GM23338 (cell line): Measurements from ENCODE around the gene MLLT10. TPM values are rescaled to one million over a fixed set of nuclear protein-coding genes. Genes with fewer than 3 reads are reported as not detected.

Source experiments
- CREB1 ChIP-seq: fragments of 250-450 bp; sonication (Bioruptor Pico); IDR thresholded peaks from 2 replicates; pipeline ENCODE4 v1.5.0; 2020; ENCODE audit warnings: low read depth, mild to moderate bottlenecking, moderate library complexity
- EZH2phosphoT487 ChIP-seq: fragments of 200-600 bp; sonication (generic); IDR thresholded peaks from one replicate; pipeline ENCODE4 v1.8.1; 2018; ENCODE audit warnings: antibody characterized with exemption; ENCODE audit not compliant: unreplicated experiment
- JUNB ChIP-seq: IDR thresholded peaks from one replicate; pipeline ENCODE4 v1.6.1; 2016; ENCODE audit warnings: antibody characterized with exemption; ENCODE audit not compliant: unreplicated experiment
- STAT1 ChIP-seq: IDR thresholded peaks from one replicate; pipeline ENCODE4 v1.6.1; 2016; ENCODE audit warnings: antibody characterized with exemption; ENCODE audit not compliant: unreplicated experiment
- ZNF114 ChIP-seq: fragments of 250-450 bp; sonication (Bioruptor Pico); IDR thresholded peaks from 2 replicates; pipeline ENCODE4 v1.5.0; 2020; ENCODE audit warnings: mild to moderate bottlenecking, moderate library complexity
- polyA plus RNA-seq: library from polyadenylated mRNA; unstranded; fragments of >200 nt; fragmentation: Nextera tagmentation; extraction: Ambion mirVana; gene quantifications from 2 replicates; pipeline ENCODE4 v1.2.1, GENCODE V29; 2016
- total RNA-seq: library from RNA; depleted of rRNA; stranded (reverse); fragments of >200 nt; shearing (Covaris generic); gene quantifications from 2 replicates; pipeline ENCODE4 v1.2.3, GENCODE V29; 2014
- TF ChIP-seq, protein P1 (sequence below): IDR thresholded peaks from 2 replicates; pipeline ENCODE4 v1.6.1; 2016; ENCODE audit warnings: antibody characterized with exemption
- TF ChIP-seq, protein P2 (sequence below): fragments of 250-450 bp; sonication (Bioruptor Pico); IDR thresholded peaks from 2 replicates; pipeline ENCODE4 v1.5.0; 2020; ENCODE audit warnings: mild to moderate bottlenecking, moderate library complexity

The MLLT10 gene
- total and polyA plus RNA-seq, 2 experiments from 2014 or later: 28.8 to 55.4 TPM

- TF ChIP-seq, protein P1, sequence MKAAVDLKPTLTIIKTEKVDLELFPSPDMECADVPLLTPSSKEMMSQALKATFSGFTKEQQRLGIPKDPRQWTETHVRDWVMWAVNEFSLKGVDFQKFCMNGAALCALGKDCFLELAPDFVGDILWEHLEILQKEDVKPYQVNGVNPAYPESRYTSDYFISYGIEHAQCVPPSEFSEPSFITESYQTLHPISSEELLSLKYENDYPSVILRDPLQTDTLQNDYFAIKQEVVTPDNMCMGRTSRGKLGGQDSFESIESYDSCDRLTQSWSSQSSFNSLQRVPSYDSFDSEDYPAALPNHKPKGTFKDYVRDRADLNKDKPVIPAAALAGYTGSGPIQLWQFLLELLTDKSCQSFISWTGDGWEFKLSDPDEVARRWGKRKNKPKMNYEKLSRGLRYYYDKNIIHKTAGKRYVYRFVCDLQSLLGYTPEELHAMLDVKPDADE: no peak
- no peak for TF ChIP-seq EZH2phosphoT487
- no peak for TF ChIP-seq CREB1 (CRISPR knock-in tag)
- no peak for TF ChIP-seq JUNB
- TF ChIP-seq ZNF114: no peak
- TF ChIP-seq STAT1: no peak
- TF ChIP-seq, protein P2, sequence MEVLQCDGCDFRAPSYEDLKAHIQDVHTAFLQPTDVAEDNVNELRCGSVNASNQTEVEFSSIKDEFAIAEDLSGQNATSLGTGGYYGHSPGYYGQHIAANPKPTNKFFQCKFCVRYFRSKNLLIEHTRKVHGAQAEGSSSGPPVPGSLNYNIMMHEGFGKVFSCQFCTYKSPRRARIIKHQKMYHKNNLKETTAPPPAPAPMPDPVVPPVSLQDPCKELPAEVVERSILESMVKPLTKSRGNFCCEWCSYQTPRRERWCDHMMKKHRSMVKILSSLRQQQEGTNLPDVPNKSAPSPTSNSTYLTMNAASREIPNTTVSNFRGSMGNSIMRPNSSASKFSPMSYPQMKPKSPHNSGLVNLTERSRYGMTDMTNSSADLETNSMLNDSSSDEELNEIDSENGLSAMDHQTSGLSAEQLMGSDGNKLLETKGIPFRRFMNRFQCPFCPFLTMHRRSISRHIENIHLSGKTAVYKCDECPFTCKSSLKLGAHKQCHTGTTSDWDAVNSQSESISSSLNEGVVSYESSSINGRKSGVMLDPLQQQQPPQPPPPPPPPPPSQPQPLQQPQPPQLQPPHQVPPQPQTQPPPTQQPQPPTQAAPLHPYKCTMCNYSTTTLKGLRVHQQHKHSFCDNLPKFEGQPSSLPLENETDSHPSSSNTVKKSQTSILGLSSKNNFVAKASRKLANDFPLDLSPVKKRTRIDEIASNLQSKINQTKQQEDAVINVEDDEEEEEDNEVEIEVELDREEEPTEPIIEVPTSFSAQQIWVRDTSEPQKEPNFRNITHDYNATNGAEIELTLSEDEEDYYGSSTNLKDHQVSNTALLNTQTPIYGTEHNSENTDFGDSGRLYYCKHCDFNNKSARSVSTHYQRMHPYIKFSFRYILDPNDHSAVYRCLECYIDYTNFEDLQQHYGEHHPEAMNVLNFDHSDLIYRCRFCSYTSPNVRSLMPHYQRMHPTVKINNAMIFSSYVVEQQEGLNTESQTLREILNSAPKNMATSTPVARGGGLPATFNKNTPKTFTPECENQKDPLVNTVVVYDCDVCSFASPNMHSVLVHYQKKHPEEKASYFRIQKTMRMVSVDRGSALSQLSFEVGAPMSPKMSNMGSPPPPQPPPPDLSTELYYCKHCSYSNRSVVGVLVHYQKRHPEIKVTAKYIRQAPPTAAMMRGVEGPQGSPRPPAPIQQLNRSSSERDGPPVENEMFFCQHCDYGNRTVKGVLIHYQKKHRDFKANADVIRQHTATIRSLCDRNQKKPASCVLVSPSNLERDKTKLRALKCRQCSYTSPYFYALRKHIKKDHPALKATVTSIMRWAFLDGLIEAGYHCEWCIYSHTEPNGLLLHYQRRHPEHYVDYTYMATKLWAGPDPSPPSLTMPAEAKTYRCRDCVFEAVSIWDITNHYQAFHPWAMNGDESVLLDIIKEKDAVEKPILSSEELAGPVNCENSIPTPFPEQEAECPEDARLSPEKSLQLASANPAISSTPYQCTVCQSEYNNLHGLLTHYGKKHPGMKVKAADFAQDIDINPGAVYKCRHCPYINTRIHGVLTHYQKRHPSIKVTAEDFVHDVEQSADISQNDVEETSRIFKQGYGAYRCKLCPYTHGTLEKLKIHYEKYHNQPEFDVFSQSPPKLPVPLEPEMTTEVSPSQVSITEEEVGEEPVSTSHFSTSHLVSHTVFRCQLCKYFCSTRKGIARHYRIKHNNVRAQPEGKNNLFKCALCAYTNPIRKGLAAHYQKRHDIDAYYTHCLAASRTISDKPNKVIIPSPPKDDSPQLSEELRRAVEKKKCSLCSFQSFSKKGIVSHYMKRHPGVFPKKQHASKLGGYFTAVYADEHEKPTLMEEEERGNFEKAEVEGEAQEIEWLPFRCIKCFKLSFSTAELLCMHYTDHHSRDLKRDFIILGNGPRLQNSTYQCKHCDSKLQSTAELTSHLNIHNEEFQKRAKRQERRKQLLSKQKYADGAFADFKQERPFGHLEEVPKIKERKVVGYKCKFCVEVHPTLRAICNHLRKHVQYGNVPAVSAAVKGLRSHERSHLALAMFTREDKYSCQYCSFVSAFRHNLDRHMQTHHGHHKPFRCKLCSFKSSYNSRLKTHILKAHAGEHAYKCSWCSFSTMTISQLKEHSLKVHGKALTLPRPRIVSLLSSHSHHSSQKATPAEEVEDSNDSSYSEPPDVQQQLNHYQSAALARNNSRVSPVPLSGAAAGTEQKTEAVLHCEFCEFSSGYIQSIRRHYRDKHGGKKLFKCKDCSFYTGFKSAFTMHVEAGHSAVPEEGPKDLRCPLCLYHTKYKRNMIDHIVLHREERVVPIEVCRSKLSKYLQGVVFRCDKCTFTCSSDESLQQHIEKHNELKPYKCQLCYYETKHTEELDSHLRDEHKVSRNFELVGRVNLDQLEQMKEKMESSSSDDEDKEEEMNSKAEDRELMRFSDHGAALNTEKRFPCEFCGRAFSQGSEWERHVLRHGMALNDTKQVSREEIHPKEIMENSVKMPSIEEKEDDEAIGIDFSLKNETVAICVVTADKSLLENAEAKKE (CRISPR knock-in tag): no peak
Measured at GRCh38 chr10:21524526-21525366, 9.3 kb upstream of the MLLT10 start (continued).
